Islet precursor cell (in vitro differentiated cells): Measurements from ENCODE around the gene NPAS3.

ENCODE experiments used
- DNase-seq: peaks from one replicate; pipeline ENCODE4 v3.0.0-alpha.2; 2018

The NPAS3 gene

GRCh38 chr14:33454707-33455106 lies 516.0 kb downstream of the NPAS3 start:
- no peak for DNase-seq

- DNase-seq = no peak
Measured at GRCh38 chr14:33455654-33456345, 517.1 kb downstream of the NPAS3 start.

GRCh38 chr14:33457021-33457420 lies 518.3 kb downstream of the NPAS3 start:
- no peak for DNase-seq

- no peak for DNase-seq
Measured at GRCh38 chr14:33457617-33458016, 518.9 kb downstream of the NPAS3 start.

- DNase-seq = no peak
Measured at GRCh38 chr14:33460164-33460563, 521.5 kb downstream of the NPAS3 start.

- no peak for DNase-seq
Measured at GRCh38 chr14:33461036-33461435, 522.4 kb downstream of the NPAS3 start.

- no peak for DNase-seq
Measured at GRCh38 chr14:33463731-33464130, 525.1 kb downstream of the NPAS3 start.

GRCh38 chr14:33464254-33464962 lies 525.7 kb downstream of the NPAS3 start:
- DNase-seq = no peak

GRCh38 chr14:33465846-33466700 lies 527.4 kb downstream of the NPAS3 start:
- DNase-seq = no peak

- no peak for DNase-seq
Measured at GRCh38 chr14:33467971-33468370, 529.3 kb downstream of the NPAS3 start.

- DNase-seq = no peak
Measured at GRCh38 chr14:33469898-33470297, 531.2 kb downstream of the NPAS3 start.

- DNase-seq = no peak
Measured at GRCh38 chr14:33471776-33472175, 533.1 kb downstream of the NPAS3 start.

- peak; percentile 83 for DNase-seq
Measured at GRCh38 chr14:33475623-33476022, 536.9 kb downstream of the NPAS3 start.

GRCh38 chr14:33477797-33478196 lies 539.1 kb downstream of the NPAS3 start:
- DNase-seq = no peak

GRCh38 chr14:33480071-33480886 lies 541.6 kb downstream of the NPAS3 start:
- no peak for DNase-seq

GRCh38 chr14:33480887-33481184 lies 542.2 kb downstream of the NPAS3 start:
- no peak for DNase-seq

GRCh38 chr14:33483110-33483509 lies 544.4 kb downstream of the NPAS3 start:
- DNase-seq = no peak

- no peak for DNase-seq
Measured at GRCh38 chr14:33483541-33483940, 544.9 kb downstream of the NPAS3 start.

GRCh38 chr14:33484264-33484663 lies 545.6 kb downstream of the NPAS3 start:
- no peak for DNase-seq

- no peak for DNase-seq
Measured at GRCh38 chr14:33486332-33486890, 547.7 kb downstream of the NPAS3 start.

GRCh38 chr14:33488582-33488981 lies 549.9 kb downstream of the NPAS3 start:
- no peak for DNase-seq

GRCh38 chr14:33490555-33490954 lies 551.9 kb downstream of the NPAS3 start:
- no peak for DNase-seq

- DNase-seq = no peak
Measured at GRCh38 chr14:33491112-33491511, 552.4 kb downstream of the NPAS3 start.
